Stimulated activated CD8-positive, alpha-beta memory T cell treated with anti-CD3 and anti-CD28 coated beads, Interleukin-15, amount 100 ng/mL, for 4 hours (primary cell): Measurements from ENCODE around the gene PDPK1.
A peak's percentile ranks its signal among the peaks of the same experiment; 100 is the strongest.

Source experiments
- DNase-seq, 2 donors: peaks; one replicate each; pipeline ENCODE4 v3.0.0-alpha.2; 2020; ENCODE audit warnings: low read depth in 2 of 2

Gene PDPK1

GRCh38 chr16:2537451-2538379 is at the start of gene PDPK1:
TSS of gene PDPK1 (plus strand) at chr16:2538021. CDS start at chr16:2538113, 92 bp downstream.
- DNase-seq, result peak; percentile 87 to 93

- no peak for DNase-seq
Measured at GRCh38 chr16:2489581-2489980, 48.2 kb upstream of the PDPK1 start.

DNA sequence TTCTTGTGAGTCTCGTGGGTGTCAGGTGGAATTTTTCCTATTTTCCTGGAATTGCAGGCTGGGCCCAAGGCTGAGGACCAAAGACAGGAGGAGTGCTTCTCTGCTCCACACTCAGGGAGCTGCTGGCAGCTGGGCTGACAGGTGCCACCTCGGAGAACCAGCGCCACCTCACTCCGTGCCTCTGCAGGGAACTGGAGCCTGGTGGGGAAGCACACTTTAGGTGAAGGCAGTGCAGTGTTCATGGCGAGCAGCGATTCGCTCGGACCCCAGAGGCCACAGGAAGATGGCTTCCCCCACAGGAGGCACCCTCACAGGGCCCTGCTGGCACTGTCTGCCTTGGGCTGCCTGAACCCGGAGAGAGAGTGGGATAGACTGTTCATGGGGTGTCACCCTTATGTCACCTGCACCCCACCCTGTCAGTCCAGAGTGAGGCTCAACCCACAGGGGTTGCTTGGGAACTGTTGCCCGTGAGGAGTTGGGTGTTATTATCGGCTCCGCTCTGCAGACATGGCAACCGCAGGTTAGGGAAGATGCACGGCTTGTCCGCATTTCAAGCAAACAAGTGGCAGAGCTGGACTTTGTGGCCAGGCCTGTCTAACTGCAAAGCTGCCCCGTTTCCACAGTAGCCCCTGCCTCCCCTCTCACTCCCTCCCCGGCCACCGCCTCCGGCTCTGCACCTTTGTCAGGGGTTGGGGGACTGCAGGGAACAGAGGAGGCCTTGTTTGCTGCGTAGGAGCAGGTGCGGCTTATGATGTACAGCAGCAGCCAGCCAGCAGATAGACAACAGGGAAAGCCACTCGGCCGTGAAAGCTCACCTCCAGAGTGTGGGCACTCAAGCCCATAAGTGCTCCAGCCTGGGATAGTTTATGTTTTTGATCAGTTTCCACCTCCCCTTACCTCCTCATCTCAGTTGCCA is 47.4 kb upstream of the PDPK1 start:
- DNase-seq, result no peak

DNA sequence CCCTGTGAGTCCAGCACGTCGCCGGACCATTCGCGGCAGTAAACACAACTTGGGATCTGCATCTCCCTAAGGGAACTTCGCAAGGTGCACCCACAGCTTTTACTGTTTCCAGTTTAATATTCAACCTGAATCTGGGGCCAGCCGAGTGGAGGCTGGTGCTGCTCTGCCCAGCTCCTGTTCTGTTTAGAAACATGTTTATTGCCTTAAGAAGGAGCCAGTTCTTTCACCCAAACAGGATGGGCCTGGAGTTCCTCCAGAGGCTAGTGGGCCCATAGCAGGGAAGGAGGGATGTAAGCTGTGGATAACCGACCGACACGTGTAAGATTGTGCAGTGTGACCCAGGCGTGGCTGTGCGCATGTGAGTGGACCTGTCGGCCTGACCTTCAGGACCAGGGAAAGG is 45.5 kb upstream of the PDPK1 start:
- no peak for DNase-seq

DNA sequence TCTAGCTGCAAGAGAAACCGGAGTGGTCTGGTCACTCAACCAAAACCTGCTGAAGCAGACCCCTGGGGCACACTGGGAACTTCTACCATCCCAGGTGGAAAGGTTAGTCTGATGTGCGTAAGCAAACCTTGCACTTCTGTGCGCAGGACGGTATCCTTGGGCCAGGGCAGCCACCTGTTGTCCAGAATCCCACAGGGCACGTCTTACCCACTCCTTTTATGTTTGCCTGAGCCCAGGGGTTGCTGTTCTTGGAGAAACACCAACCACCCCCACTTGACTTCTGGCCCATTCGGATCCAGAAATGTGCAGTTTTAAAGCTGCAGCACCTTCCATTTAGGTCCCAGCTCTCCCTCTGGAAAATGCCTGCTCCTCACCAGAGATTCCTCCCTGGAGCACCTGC is 44.2 kb upstream of the PDPK1 start:
- no peak for DNase-seq

GRCh38 chr16:2494616-2495015 is 43.2 kb upstream of the PDPK1 start:
- DNase-seq, result no peak

GRCh38 chr16:2495041-2495440 is 42.8 kb upstream of the PDPK1 start:
- no peak for DNase-seq

DNA sequence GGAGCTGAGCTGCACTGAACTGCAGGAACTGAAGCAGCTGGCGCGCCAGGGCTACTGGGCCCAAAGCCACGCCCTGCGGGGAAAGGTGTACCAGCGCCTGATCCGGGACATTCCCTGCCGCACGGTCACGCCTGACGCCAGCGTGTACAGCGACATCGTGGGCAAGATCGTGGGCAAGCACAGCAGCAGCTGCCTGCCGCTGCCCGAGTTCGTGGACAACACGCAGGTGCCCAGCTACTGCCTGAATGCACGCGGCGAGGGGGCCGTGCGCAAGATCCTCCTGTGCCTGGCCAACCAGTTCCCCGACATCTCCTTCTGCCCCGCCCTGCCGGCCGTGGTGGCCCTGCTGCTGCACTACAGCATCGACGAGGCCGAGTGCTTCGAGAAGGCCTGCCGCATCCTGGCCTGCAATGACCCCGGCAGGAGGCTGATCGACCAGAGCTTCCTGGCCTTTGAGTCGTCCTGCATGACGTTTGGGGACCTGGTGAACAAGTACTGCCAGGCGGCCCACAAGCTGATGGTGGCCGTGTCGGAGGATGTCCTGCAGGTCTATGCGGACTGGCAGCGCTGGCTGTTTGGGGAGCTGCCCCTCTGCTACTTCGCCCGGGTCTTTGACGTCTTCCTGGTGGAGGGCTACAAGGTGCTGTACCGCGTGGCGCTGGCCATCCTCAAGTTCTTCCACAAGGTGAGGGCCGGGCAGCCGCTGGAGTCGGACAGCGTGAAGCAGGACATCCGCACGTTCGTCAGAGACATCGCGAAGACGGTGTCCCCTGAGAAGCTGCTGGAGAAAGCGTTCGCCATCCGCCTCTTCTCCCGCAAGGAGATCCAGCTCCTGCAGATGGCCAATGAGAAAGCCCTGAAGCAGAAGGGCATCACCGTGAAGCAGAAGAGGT is 41.4 kb upstream of the PDPK1 start:
- DNase-seq, result no peak

GRCh38 chr16:2497116-2497630 is 40.6 kb upstream of the PDPK1 start:
- no peak for DNase-seq

DNA sequence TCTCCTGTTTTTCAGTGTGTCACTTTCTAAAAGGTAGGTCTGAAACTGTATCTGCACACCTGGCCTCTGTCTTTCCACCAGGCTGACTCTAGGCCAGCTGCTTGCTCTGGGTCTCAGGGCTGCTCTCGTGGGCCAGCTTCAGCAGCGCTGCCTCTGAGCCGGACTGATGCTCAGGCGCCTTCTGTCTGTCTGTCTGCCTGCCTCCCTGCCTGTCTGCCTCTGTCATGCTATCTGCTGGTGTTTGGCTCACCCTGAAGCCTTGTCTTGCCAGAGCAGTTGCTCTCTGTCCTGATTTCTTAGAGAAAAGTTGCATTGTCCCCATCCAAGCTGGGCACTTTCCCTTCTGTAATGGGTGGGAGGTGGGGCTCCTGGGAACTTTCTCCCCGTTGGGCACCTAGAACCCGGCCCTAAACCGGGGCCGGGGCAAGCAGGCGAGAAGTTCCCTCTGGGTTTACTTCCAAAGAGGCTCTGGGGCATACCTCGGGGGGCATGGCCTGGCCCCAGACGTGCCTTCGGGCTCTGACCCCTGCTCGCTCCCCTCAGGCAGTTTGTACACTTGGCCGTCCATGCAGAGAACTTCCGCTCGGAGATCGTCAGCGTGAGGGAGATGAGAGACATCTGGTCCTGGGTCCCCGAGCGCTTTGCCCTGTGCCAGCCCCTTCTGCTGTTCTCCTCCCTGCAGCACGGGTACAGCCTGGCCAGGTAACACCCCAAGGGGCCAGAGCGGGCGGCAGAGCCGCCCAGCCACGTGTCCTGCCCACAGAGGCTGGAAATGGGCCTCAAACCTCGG is 39.9 kb upstream of the PDPK1 start:
- DNase-seq, result no peak

GRCh38 chr16:2498531-2499253 is 39.1 kb upstream of the PDPK1 start:
- DNase-seq, result no peak

GRCh38 chr16:2499454-2499853 is 38.4 kb upstream of the PDPK1 start:
- DNase-seq, result no peak

GRCh38 chr16:2499890-2500429 is 37.9 kb upstream of the PDPK1 start:
- no peak for DNase-seq

DNA sequence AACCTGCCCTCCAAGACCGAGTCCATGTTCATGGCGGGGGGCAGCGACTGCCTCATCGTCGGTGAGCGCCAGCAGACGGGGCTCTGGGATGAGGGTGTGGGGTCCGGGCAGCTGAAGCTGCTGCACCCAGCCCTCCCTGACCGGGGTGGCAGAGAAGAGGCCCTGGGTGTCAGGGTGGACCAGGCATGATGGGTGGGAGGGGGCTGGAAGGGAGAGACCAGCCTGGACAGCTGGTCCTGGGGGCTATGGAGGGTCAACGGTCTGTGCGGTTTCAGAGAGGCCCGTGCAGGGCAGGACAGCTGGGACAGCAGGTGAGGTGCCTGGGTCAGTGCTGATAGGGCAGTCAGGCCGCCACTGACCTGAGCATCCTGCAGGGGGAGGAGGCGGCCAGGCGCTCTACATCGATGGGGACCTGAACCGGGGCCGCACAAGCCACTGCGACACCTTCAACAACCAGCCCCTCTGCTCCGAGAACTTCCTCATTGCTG is 37.3 kb upstream of the PDPK1 start:
- no peak for DNase-seq

GRCh38 chr16:2500918-2501750 is 36.7 kb upstream of the PDPK1 start:
- DNase-seq, result peak; percentile 49 to 58

DNA sequence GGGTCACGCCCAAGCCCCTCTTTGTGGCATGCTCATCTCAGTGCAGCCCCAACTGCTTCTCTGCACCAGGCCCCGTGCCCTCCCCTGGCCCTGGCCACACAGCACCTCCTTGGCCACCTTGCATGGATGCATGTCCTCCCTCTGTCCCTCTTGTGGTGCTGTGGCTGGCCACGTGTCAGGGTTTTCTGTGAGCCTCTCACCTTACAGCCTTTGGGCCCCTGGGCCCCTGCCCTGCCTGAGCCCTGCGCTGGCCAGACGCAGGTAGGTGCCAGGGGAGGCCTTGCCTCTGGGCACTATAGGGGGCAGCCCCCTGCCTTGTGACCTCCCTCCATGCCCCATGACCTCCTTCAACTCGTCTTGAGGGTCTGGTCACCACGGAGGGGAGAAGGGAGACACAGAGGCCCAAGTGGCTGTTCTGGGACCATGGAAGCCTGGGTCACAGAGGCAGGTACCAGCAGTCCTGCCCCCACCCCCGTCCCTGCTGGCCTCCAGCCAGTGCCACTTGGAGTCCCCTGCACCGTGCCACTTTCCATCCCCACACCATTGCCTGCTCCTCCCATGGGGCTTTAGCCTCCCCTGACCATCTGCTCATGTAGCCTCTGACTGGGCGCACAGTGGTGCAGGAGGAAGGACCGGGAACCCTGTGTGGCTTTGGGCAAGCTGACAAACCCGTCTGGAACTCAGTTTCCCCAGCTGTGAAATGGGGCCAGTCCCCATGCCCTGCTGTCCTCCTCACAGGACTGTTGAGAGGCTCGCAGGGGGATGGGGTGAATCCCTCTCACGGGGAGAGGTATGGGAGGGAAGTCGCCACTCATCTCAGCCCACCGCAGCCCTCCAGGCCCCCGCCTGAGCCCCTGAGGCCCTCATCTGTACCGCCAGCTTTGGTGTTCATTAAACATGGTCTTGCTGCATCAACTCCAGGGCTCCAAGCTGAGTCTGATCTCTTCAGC is 35.6 kb upstream of the PDPK1 start:
- DNase-seq, result no peak

GRCh38 chr16:2505695-2506094 is 32.1 kb upstream of the PDPK1 start:
- no peak for DNase-seq
